Measurements from ENCODE around the gene ZNF236. TPM values are rescaled to one million over a fixed set of nuclear protein-coding genes. Genes with fewer than 3 reads are reported as not detected.

Gene ZNF236
- total RNA-seq, 2 experiments from 2014 or later = 6.6 to 16.1 TPM

GRCh38 chr18:76803814-76804213, 18.5 kb upstream of the ZNF236 start:
- DNase-seq (ENCODE audit: low spot score) = peak; percentile 56
- ChIA-PET POLR2A (interaction anchor here (1.8 kb wide), 1 partner anchor 17 kb away, joined by 8 read pairs; no protein-coding TSS in a partner anchor), CTCF (ENCODE audit: unreplicated experiment) (no interaction called here)
- no TSS peak for BruUV-seq (replicated peaks)
- intact Hi-C loops (cut with micrococcal nuclease; ENCODE audit: unreplicated experiment) = loop anchor here (2.0 to 5.0 kb wide), 2 partner anchors 73 to 177 kb away; no protein-coding TSS in a partner anchor
- H3K27ac ChIP-seq (ENCODE audit: low read depth, low read length, poor library complexity, severe bottlenecking) = no peak overlapping the region
- no peaks in the 10 kb centered on the region for H3K9me2 ChIP-seq (ENCODE audit: insufficient read depth, low read length)
- H3K4me2 ChIP-seq (ENCODE audit: low read length) = peak overlapping the region; percentile 37
- H3K4me1 ChIP-seq (ENCODE audit: insufficient read depth, low read length, poor library complexity, severe bottlenecking) = peaks cover 3% of the 10 kb centered on the region
- H2AFZ ChIP-seq (ENCODE audit: low read length) = peak overlapping the region; percentile 27; the same call in 1 of the 2 replicates
- no peaks in the 10 kb centered on the region for H3K9me3 ChIP-seq (ENCODE audit: low read length)
- H4K20me1 ChIP-seq (ENCODE audit: insufficient read depth, low read length) = no peaks in the 10 kb centered on the region
- H3K36me3 ChIP-seq (ENCODE audit: insufficient read depth, low read length) = no peaks in the 10 kb centered on the region
- no peak for TF ChIP-seq EZH2phosphoT487 (IDR thresholded peaks at IDR 0.05; ENCODE audit: borderline replicate concordance, low read depth, low read length)
- TF ChIP-seq CTCF (conservative IDR thresholded peaks at IDR 0.05; ENCODE audit: low read length) = peak; percentile 79
- no peaks in the 10 kb centered on the region for H3K79me2 ChIP-seq (ENCODE audit: insufficient read depth, low read depth, low read length)
- no peak overlapping the region for H3K4me3 ChIP-seq (ENCODE audit: low read depth, low read length, poor library complexity, severe bottlenecking)

- H4K20me1 ChIP-seq (ENCODE audit: insufficient read depth, low read length) = no peaks in the 10 kb centered on the region
- BruUV-seq (replicated peaks) = no TSS peak
- no peak overlapping the region for H3K4me2 ChIP-seq (ENCODE audit: low read length)
- TF ChIP-seq EZH2phosphoT487 (IDR thresholded peaks at IDR 0.05; ENCODE audit: borderline replicate concordance, low read depth, low read length) (no peak), CTCF (conservative IDR thresholded peaks at IDR 0.05; ENCODE audit: low read length) (peak; percentile 29; the same call in 1 of the 2 replicates)
- no peak overlapping the region for H2AFZ ChIP-seq (ENCODE audit: low read length)
- H3K79me2 ChIP-seq (ENCODE audit: insufficient read depth, low read depth, low read length) = no peaks in the 10 kb centered on the region
- no peaks in the 10 kb centered on the region for H3K9me3 ChIP-seq (ENCODE audit: low read length)
- H3K36me3 ChIP-seq (ENCODE audit: insufficient read depth, low read length) = no peaks in the 10 kb centered on the region
- intact Hi-C loops (cut with micrococcal nuclease; ENCODE audit: unreplicated experiment) = no loop called here
- peaks cover 3% of the 10 kb centered on the region for H3K4me1 ChIP-seq (ENCODE audit: insufficient read depth, low read length, poor library complexity, severe bottlenecking)
- CTCF ChIA-PET (ENCODE audit: unreplicated experiment) = no interaction called here
- no peaks in the 10 kb centered on the region for H3K9me2 ChIP-seq (ENCODE audit: insufficient read depth, low read length)
- H3K4me3 ChIP-seq (ENCODE audit: low read depth, low read length, poor library complexity, severe bottlenecking) = no peak overlapping the region
- H3K27ac ChIP-seq (ENCODE audit: low read depth, low read length, poor library complexity, severe bottlenecking) = no peak overlapping the region
- POLR2A ChIA-PET = no interaction called here
- no peak for DNase-seq (ENCODE audit: low spot score)
Observed at GRCh38 chr18:76805221-76805620, 17.1 kb upstream of the ZNF236 start.

GRCh38 chr18:76806301-76806700, 16.1 kb upstream of the ZNF236 start:
- no peak overlapping the region for H3K4me3 ChIP-seq (ENCODE audit: low read depth, low read length, poor library complexity, severe bottlenecking)
- TF ChIP-seq CTCF (conservative IDR thresholded peaks at IDR 0.05; ENCODE audit: low read length) (no peak), EZH2phosphoT487 (IDR thresholded peaks at IDR 0.05; ENCODE audit: borderline replicate concordance, low read depth, low read length) (no peak)
- no peaks in the 10 kb centered on the region for H4K20me1 ChIP-seq (ENCODE audit: insufficient read depth, low read length)
- ChIA-PET POLR2A (no interaction called here), CTCF (ENCODE audit: unreplicated experiment) (no interaction called here)
- no peak overlapping the region for H2AFZ ChIP-seq (ENCODE audit: low read length)
- no peaks in the 10 kb centered on the region for H3K36me3 ChIP-seq (ENCODE audit: insufficient read depth, low read length)
- no peak overlapping the region for H3K4me2 ChIP-seq (ENCODE audit: low read length)
- H3K79me2 ChIP-seq (ENCODE audit: insufficient read depth, low read depth, low read length) = no peaks in the 10 kb centered on the region
- no peak overlapping the region for H3K27ac ChIP-seq (ENCODE audit: low read depth, low read length, poor library complexity, severe bottlenecking)
- no TSS peak for BruUV-seq (replicated peaks)
- no peak for DNase-seq (ENCODE audit: low spot score)
- H3K4me1 ChIP-seq (ENCODE audit: insufficient read depth, low read length, poor library complexity, severe bottlenecking) = peaks cover 3% of the 10 kb centered on the region
- H3K9me3 ChIP-seq (ENCODE audit: low read length) = no peaks in the 10 kb centered on the region
- no peaks in the 10 kb centered on the region for H3K9me2 ChIP-seq (ENCODE audit: insufficient read depth, low read length)
- intact Hi-C loops (cut with micrococcal nuclease; ENCODE audit: unreplicated experiment) = no loop called here
